CD8-positive, alpha-beta memory T cell (primary cell): ENCODE measurements around the gene SCAMP1. TPM values are rescaled to one million over a fixed set of nuclear protein-coding genes. Genes with fewer than 3 reads are reported as not detected.

Experiments used
- CTCF ChIA-PET: fragments of 350-600 bp; sonication (Branson Sonifier 250); formaldehyde crosslinking; loops from one replicate; lab custom pipeline; 2021; ENCODE audit warnings: antibody characterized with exemption; lab: Charles Lee
- POLR2A ChIA-PET: fragments of 350-600 bp; sonication (Branson Sonifier 250); formaldehyde crosslinking; loops from one replicate; lab custom pipeline; 2021; ENCODE audit warnings: antibody characterized with exemption; lab: Charles Lee
- DNase-seq, 5 donors: peaks; one replicate each; pipeline versions ENCODE4 v3.0.0 to v3.0.0-alpha.2; 2020 to 2022; ENCODE audit warnings: mixed read lengths in 1 of 5
- H3K27ac ChIP-seq: one replicate; pipeline ENCODE4 v1.7.0; 2013; ENCODE audit warnings: low read depth, mild to moderate bottlenecking, low read length, moderate library complexity
- H3K27me3 ChIP-seq: 2 replicates; pipeline ENCODE4 v1.7.0; 2013; ENCODE audit warnings: low read length, mild to moderate bottlenecking; ENCODE audit not compliant: insufficient read depth, poor library complexity, severe bottlenecking
- H3K36me3 ChIP-seq: 2 replicates; pipeline ENCODE4 v1.7.0; 2013; ENCODE audit warnings: mild to moderate bottlenecking, low read length, moderate library complexity; ENCODE audit not compliant: insufficient read depth
- H3K4me1 ChIP-seq: 2 replicates; pipeline ENCODE4 v1.7.0; 2013; ENCODE audit warnings: mild to moderate bottlenecking, low read length, moderate library complexity; ENCODE audit not compliant: insufficient read depth
- H3K4me3 ChIP-seq: 2 replicates; pipeline ENCODE4 v1.7.0; 2013; ENCODE audit warnings: mild to moderate bottlenecking, low read length
- H3K9me3 ChIP-seq: 2 replicates; pipeline ENCODE4 v1.7.0; 2013; ENCODE audit warnings: mild to moderate bottlenecking, low read length
- H3K27ac Mint-ChIP-seq, 8 donors: one replicate each; pipeline ENCODE4 v1.8.0; 2020 to 2021; ENCODE audit warnings: mixed read lengths in 8 of 8, mild to moderate bottlenecking in 6 of 8, inconsistent platforms in 3 of 8, moderate library complexity in 3 of 8
- H3K27me3 Mint-ChIP-seq, 2 donors: one replicate each; pipeline ENCODE4 v1.8.0; 2020 to 2021; ENCODE audit warnings: mixed read lengths in 2 of 2, mild to moderate bottlenecking in 1 of 2, moderate library complexity in 1 of 2
- H3K36me3 Mint-ChIP-seq, 3 donors: one replicate each; pipeline ENCODE4 v1.8.0; 2020 to 2021; ENCODE audit warnings: mixed read lengths in 3 of 3, inconsistent platforms in 1 of 3, mild to moderate bottlenecking in 1 of 3
- H3K4me1 Mint-ChIP-seq, 3 donors: one replicate each; pipeline ENCODE4 v1.8.0; 2020 to 2021; ENCODE audit warnings: mixed read lengths in 3 of 3, inconsistent platforms in 1 of 3, mild to moderate bottlenecking in 1 of 3
- H3K4me3 Mint-ChIP-seq, 7 donors: one replicate each; pipeline ENCODE4 v1.8.0; 2020 to 2021; ENCODE audit warnings: mixed read lengths in 7 of 7, mild to moderate bottlenecking in 6 of 7, moderate library complexity in 4 of 7, inconsistent platforms in 2 of 7
- H3K9me3 Mint-ChIP-seq, 5 donors: one replicate each; pipeline ENCODE4 v1.8.0; 2020 to 2022; ENCODE audit warnings: mixed read lengths in 5 of 5, mild to moderate bottlenecking in 3 of 5, moderate library complexity in 2 of 5, inconsistent platforms in 1 of 5
- polyA plus RNA-seq: library from polyadenylated mRNA; unstranded; fragments of 300-500 nt; fragmentation: Illumina TruSeq; gene quantifications from one replicate; pipeline ENCODE4 v1.2.3, GENCODE V29; 2021
- total RNA-seq, 2 experiments: library from RNA; stranded (reverse); gene quantifications; one replicate each; pipeline ENCODE4 v1.2.3, GENCODE V29; 2021

The SCAMP1 gene
- total and polyA plus RNA-seq, 3 experiments from 2014 or later = 15.2 to 36.2 (median 17.3) TPM

DNA sequence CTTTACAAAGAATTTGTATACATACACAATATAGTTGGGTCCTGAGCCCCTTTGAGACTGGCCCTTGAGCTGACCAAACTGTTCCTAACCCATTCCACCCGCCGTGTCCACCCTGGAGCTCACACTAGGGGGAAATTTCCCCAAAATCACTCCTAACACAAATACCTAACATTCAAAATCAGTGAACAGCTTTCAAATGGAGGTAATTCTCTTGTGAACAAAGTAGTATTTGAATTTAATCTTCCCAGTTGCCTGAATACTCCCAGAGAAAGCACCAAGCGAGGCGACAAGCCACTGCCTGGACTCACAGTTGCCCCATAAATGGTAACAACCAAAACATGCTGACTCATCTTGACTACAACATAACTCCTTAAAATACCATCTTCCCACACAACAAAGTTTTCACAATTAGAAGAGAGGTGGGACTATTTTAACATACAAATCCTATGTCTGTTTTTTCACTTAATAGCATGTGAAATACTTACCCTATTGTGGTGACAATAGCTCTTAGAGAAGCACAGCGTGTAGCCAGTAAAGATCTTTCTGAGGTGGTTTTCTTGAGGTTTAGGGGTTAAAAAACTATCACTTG lies 31.7 kb upstream of the SCAMP1 start:
- peaks cover 6% of the 10 kb centered on the region for H3K27me3 ChIP-seq
- H3K36me3 ChIP-seq = no peaks in the 10 kb centered on the region
- H3K27ac ChIP-seq = no peak overlapping the region
- no peaks in the 10 kb centered on the region for H3K9me3 ChIP-seq
- ChIA-PET POLR2A (no interaction called here), CTCF (no interaction called here)
- no peaks in the 10 kb centered on the region for H3K9me3 Mint-ChIP-seq
- H3K4me1 ChIP-seq = no peaks in the 10 kb centered on the region
- H3K27me3 Mint-ChIP-seq = peaks cover 9 to 20% of the 10 kb centered on the region in 2 donors
- no peaks in the 10 kb centered on the region for H3K4me1 Mint-ChIP-seq
- H3K36me3 Mint-ChIP-seq = no peaks in the 10 kb centered on the region
- H3K4me3 Mint-ChIP-seq = no peak overlapping the region
- H3K27ac Mint-ChIP-seq = no peak overlapping the region
- H3K4me3 ChIP-seq = no peak overlapping the region
- DNase-seq = no peak

DNA sequence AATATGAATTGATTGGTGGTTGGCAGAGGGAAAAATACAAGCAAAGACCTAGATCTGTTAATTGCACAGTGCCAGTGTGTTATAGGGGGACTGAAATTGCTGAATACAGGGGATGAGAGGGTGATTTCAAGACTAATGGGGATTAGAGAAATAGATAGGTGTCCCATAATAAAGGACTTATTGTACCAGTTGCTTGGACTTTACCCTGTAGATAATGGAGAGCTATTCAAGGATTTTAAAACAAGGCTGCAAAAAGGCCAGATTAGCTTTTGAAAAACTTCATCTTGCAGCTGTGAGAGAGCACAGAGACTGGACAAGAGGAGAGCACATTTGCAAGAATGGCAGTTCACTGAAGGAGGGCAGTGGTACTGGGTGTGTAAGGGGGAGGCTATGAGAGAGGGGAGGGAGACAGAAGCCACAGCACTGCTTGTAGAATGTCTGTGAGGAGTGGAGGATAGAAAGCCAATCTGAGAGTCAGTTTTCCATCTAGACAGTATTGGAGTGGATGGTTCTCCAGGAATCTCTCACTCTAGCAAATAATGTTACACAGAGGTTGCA lies 28.8 kb upstream of the SCAMP1 start:
- Mint-ChIP-seq H3K4me1 (no peaks in the 10 kb centered on the region), H3K27me3 (peaks cover 13 to 35% of the 10 kb centered on the region in 2 donors), H3K36me3 (no peaks in the 10 kb centered on the region), H3K27ac (no peak overlapping the region), H3K4me3 (no peak overlapping the region), H3K9me3 (peaks cover 0 to 2% (median 0%) of the 10 kb centered on the region in 5 donors)
- Histone ChIP-seq H3K4me3 (no peak overlapping the region), H3K4me1 (no peaks in the 10 kb centered on the region), H3K9me3 (no peaks in the 10 kb centered on the region), H3K36me3 (no peaks in the 10 kb centered on the region), H3K27me3 (peaks cover 6% of the 10 kb centered on the region), H3K27ac (no peak overlapping the region)
- no peak for DNase-seq
- CTCF ChIA-PET = no interaction called here
- POLR2A ChIA-PET = no interaction called here

GRCh38 chr5:78334811-78335210 lies 25.6 kb upstream of the SCAMP1 start:
- H3K9me3 Mint-ChIP-seq = peaks cover 6 to 19% (median 17%) of the 10 kb centered on the region in 5 donors
- H3K27me3 Mint-ChIP-seq = peaks cover 20 to 47% of the 10 kb centered on the region in 2 donors
- CTCF ChIA-PET = no interaction called here
- no peak for DNase-seq
- no peak overlapping the region for H3K4me3 Mint-ChIP-seq
- H3K27me3 ChIP-seq = peaks cover under 1% of the 10 kb centered on the region
- no peak overlapping the region for H3K4me3 ChIP-seq
- no peaks in the 10 kb centered on the region for H3K4me1 ChIP-seq
- no peaks in the 10 kb centered on the region for H3K4me1 Mint-ChIP-seq
- H3K9me3 ChIP-seq = no peaks in the 10 kb centered on the region
- POLR2A ChIA-PET = no interaction called here
- peaks cover 0 to 11% (median 2%) of the 10 kb centered on the region in 3 donors for H3K36me3 Mint-ChIP-seq
- H3K27ac ChIP-seq = no peak overlapping the region
- H3K36me3 ChIP-seq = no peaks in the 10 kb centered on the region
- no peak overlapping the region for H3K27ac Mint-ChIP-seq

GRCh38 chr5:78335976-78336375 lies 24.4 kb upstream of the SCAMP1 start:
- Mint-ChIP-seq H3K36me3 (peaks cover 0 to 11% (median 2%) of the 10 kb centered on the region in 3 donors), H3K27me3 (peaks cover 18 to 48% of the 10 kb centered on the region in 2 donors), H3K4me1 (no peaks in the 10 kb centered on the region), H3K9me3 (peaks cover 6 to 19% (median 17%) of the 10 kb centered on the region in 5 donors), H3K4me3 (no peak overlapping the region), H3K27ac (no peak overlapping the region)
- Histone ChIP-seq H3K36me3 (no peaks in the 10 kb centered on the region), H3K4me1 (no peaks in the 10 kb centered on the region), H3K27ac (no peak overlapping the region), H3K4me3 (no peak overlapping the region), H3K9me3 (no peaks in the 10 kb centered on the region), H3K27me3 (no peaks in the 10 kb centered on the region)
- POLR2A ChIA-PET = no interaction called here
- no peak for DNase-seq
- CTCF ChIA-PET = no interaction called here

GRCh38 chr5:78336698-78337097 lies 23.7 kb upstream of the SCAMP1 start:
- Histone ChIP-seq H3K27me3 (no peaks in the 10 kb centered on the region), H3K9me3 (no peaks in the 10 kb centered on the region), H3K27ac (no peak overlapping the region), H3K4me1 (no peaks in the 10 kb centered on the region), H3K4me3 (no peak overlapping the region), H3K36me3 (no peaks in the 10 kb centered on the region)
- DNase-seq = no peak
- POLR2A ChIA-PET = no interaction called here
- H3K27ac Mint-ChIP-seq = peak overlapping the region in 1 of 8 donors; percentile 62
- H3K27me3 Mint-ChIP-seq = peaks cover 16 to 42% of the 10 kb centered on the region in 2 donors
- H3K4me3 Mint-ChIP-seq = no peak overlapping the region
- H3K4me1 Mint-ChIP-seq = no peaks in the 10 kb centered on the region
- CTCF ChIA-PET = no interaction called here
- H3K9me3 Mint-ChIP-seq = peaks cover 6 to 19% (median 17%) of the 10 kb centered on the region in 5 donors
- H3K36me3 Mint-ChIP-seq = peaks cover 0 to 11% (median 2%) of the 10 kb centered on the region in 3 donors

- Mint-ChIP-seq H3K4me1 (no peaks in the 10 kb centered on the region), H3K27me3 (peaks cover 18 to 34% of the 10 kb centered on the region in 2 donors), H3K9me3 (peaks cover 6 to 19% (median 17%) of the 10 kb centered on the region in 5 donors), H3K4me3 (no peak overlapping the region), H3K36me3 (peaks cover 0 to 11% (median 2%) of the 10 kb centered on the region in 3 donors), H3K27ac (no peak overlapping the region)
- ChIA-PET POLR2A (no interaction called here), CTCF (no interaction called here)
- Histone ChIP-seq H3K27me3 (no peaks in the 10 kb centered on the region), H3K4me3 (no peak overlapping the region), H3K36me3 (no peaks in the 10 kb centered on the region), H3K9me3 (no peaks in the 10 kb centered on the region), H3K4me1 (no peaks in the 10 kb centered on the region), H3K27ac (no peak overlapping the region)
- DNase-seq = no peak
Observed at GRCh38 chr5:78339617-78340436, 20.6 kb upstream of the SCAMP1 start.

- Mint-ChIP-seq H3K9me3 (peaks cover 6 to 19% (median 17%) of the 10 kb centered on the region in 5 donors), H3K27ac (no peak overlapping the region), H3K4me1 (no peaks in the 10 kb centered on the region), H3K4me3 (no peak overlapping the region), H3K27me3 (peaks cover 18 to 23% of the 10 kb centered on the region in 2 donors), H3K36me3 (peaks cover 0 to 11% (median 2%) of the 10 kb centered on the region in 3 donors)
- Histone ChIP-seq H3K9me3 (no peaks in the 10 kb centered on the region), H3K27me3 (no peaks in the 10 kb centered on the region), H3K4me1 (no peaks in the 10 kb centered on the region), H3K36me3 (no peaks in the 10 kb centered on the region), H3K27ac (no peak overlapping the region), H3K4me3 (no peak overlapping the region)
- no peak for DNase-seq
- POLR2A ChIA-PET = no interaction called here
- CTCF ChIA-PET = no interaction called here
Observed at GRCh38 chr5:78341440-78341839, 19.0 kb upstream of the SCAMP1 start.

GRCh38 chr5:78345485-78345884 lies 14.9 kb upstream of the SCAMP1 start:
- H3K4me1 Mint-ChIP-seq = no peaks in the 10 kb centered on the region
- no peak for DNase-seq
- POLR2A ChIA-PET = no interaction called here

More at GRCh38 chr5:78345485-78345884, 14.9 kb upstream of the SCAMP1 start:
- Mint-ChIP-seq H3K27me3 (peaks cover 5 to 10% of the 10 kb centered on the region in 2 donors), H3K36me3 (no peaks in the 10 kb centered on the region), H3K27ac (no peak overlapping the region), H3K4me3 (no peak overlapping the region), H3K9me3 (no peaks in the 10 kb centered on the region)
- no peaks in the 10 kb centered on the region for H3K36me3 ChIP-seq
- H3K27me3 ChIP-seq = no peaks in the 10 kb centered on the region
- H3K4me1 ChIP-seq = no peaks in the 10 kb centered on the region
- CTCF ChIA-PET = no interaction called here
- H3K27ac ChIP-seq = no peak overlapping the region
- no peak overlapping the region for H3K4me3 ChIP-seq
- H3K9me3 ChIP-seq = no peaks in the 10 kb centered on the region
